ENCODE measurements around the gene SRSF3. TPM values are rescaled to one million over a fixed set of nuclear protein-coding genes. Genes with fewer than 3 reads are reported as not detected.
A peak's percentile ranks its signal among the peaks of the same experiment; 100 is the strongest.

Gene SRSF3
- total and polyA plus RNA-seq, 4 donors = 160 to 197 (median 191) TPM

- Histone ChIP-seq H3K36me3 (ENCODE audit: control insufficient read depth in 1 of 2, insufficient read depth in 2 of 2, low read length in 1 of 2) (peaks cover 0 to 1% of the 10 kb centered on the region in 2 donors), H3K9me3 (ENCODE audit: control insufficient read depth, low read length) (no peaks in the 10 kb centered on the region), H3K4me1 (ENCODE audit: control insufficient read depth in 1 of 2, insufficient read depth in 2 of 2, low read length in 2 of 2) (no peaks in the 10 kb centered on the region), H3K27ac (ENCODE audit: low read depth in 1 of 2, low read length in 2 of 2) (no peak overlapping the region), H3K4me3 (ENCODE audit: low read length in 2 of 2) (no peak overlapping the region), H3K27me3 (ENCODE audit: control insufficient read depth in 1 of 2, insufficient read depth in 2 of 2, low read length in 1 of 2) (no peaks in the 10 kb centered on the region)
- intact Hi-C loops (cut with DNase I) = loop anchor here in 1 of 2 donors (5.0 kb wide), 1 partner anchor 114 kb away; no protein-coding TSS in a partner anchor
- WGBS, 2 donors = 85 to 88% methylated on average over 10 of the region's 10 CpGs
- ATAC-seq (ENCODE audit: low FRiP score) = no peak
- DNase-seq = peak in 1 of 2 donors; percentile 18
Observed at GRCh38 chr6:36618366-36619355, 24.5 kb downstream of the SRSF3 start.

- 92 to 93% methylated on average over 7 of the region's 7 CpGs for WGBS, 2 donors
- DNase-seq (peak in 1 of 2 donors; percentile 44), ATAC-seq (ENCODE audit: low FRiP score) (no peak)
- Histone ChIP-seq H3K27ac (ENCODE audit: low read depth in 1 of 2, low read length in 2 of 2) (no peak overlapping the region), H3K9me3 (ENCODE audit: control insufficient read depth, low read length) (no peaks in the 10 kb centered on the region), H3K4me3 (ENCODE audit: low read length in 2 of 2) (no peak overlapping the region), H3K36me3 (ENCODE audit: control insufficient read depth in 1 of 2, insufficient read depth in 2 of 2, low read length in 1 of 2) (peaks cover 0 to 1% of the 10 kb centered on the region in 2 donors), H3K4me1 (ENCODE audit: control insufficient read depth in 1 of 2, insufficient read depth in 2 of 2, low read length in 2 of 2) (peaks cover 0 to 4% of the 10 kb centered on the region in 2 donors), H3K27me3 (ENCODE audit: control insufficient read depth in 1 of 2, insufficient read depth in 2 of 2, low read length in 1 of 2) (no peaks in the 10 kb centered on the region)
- intact Hi-C loops (cut with DNase I) = loop anchor here (10.0 kb wide), 1 partner anchor 233 kb away; no protein-coding TSS in a partner anchor
Observed at GRCh38 chr6:36621371-36621855, 27.3 kb downstream of the SRSF3 start.

DNA sequence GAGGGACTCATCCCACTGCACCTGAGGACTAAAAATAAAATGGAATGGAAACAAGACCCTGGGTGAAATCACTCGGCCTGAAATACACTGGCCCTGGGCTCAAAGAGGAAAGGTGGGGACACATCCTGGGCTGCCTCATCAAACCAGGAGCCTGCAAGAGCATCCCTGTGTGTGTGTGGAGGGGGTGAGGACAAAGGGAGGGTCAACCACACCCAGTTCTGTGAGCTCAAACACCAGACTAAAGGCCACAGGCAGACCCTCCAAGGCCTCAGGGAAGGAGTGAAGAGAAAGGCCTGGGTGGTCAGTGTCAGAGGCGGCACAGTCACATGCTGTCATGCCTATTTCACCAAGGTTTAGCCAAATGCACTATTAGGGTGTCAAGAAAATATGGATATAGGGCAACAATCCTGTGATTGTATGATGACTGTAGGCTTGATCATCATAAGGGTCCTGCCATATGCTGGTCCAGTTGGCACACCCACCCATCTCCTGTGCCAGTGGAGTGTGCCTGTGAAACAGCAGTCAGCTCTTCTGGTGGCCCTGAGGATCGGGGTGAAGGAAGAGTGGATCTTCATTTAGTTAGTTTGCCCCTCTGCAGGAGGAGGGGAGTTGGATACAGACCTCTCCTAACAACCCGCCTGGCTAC is 28.9 kb downstream of the SRSF3 start:
- Histone ChIP-seq H3K27me3 (ENCODE audit: control insufficient read depth in 1 of 2, insufficient read depth in 2 of 2, low read length in 1 of 2) (no peaks in the 10 kb centered on the region), H3K27ac (ENCODE audit: low read depth in 1 of 2, low read length in 2 of 2) (no peak overlapping the region), H3K36me3 (ENCODE audit: control insufficient read depth in 1 of 2, insufficient read depth in 2 of 2, low read length in 1 of 2) (peaks cover 0 to 1% of the 10 kb centered on the region in 2 donors), H3K4me1 (ENCODE audit: control insufficient read depth in 1 of 2, insufficient read depth in 2 of 2, low read length in 2 of 2) (peaks cover 0 to 4% of the 10 kb centered on the region in 2 donors), H3K9me3 (ENCODE audit: control insufficient read depth, low read length) (no peaks in the 10 kb centered on the region), H3K4me3 (ENCODE audit: low read length in 2 of 2) (no peak overlapping the region)
- intact Hi-C loops (cut with DNase I) = loop anchor here (2.0 to 10.0 kb wide), 3 partner anchors 58 to 232 kb away; no protein-coding TSS in a partner anchor
- 49 to 55% methylated on average over 4 of the region's 4 CpGs for WGBS, 2 donors
- DNase-seq (peak in 1 of 2 donors; percentile 11), ATAC-seq (ENCODE audit: low FRiP score) (no peak)

- H3K4me1 ChIP-seq (ENCODE audit: control insufficient read depth in 1 of 2, insufficient read depth in 2 of 2, low read length in 2 of 2) = peaks cover 0 to 4% of the 10 kb centered on the region in 2 donors
- no peak overlapping the region for H3K27ac ChIP-seq (ENCODE audit: low read depth in 1 of 2, low read length in 2 of 2)
- WGBS, 2 donors = 65 to 67% methylated on average over 18 of the region's 18 CpGs
- no peaks in the 10 kb centered on the region for H3K27me3 ChIP-seq (ENCODE audit: control insufficient read depth in 1 of 2, insufficient read depth in 2 of 2, low read length in 1 of 2)
- no peaks in the 10 kb centered on the region for H3K9me3 ChIP-seq (ENCODE audit: control insufficient read depth, low read length)
- H3K36me3 ChIP-seq (ENCODE audit: control insufficient read depth in 1 of 2, insufficient read depth in 2 of 2, low read length in 1 of 2) = no peaks in the 10 kb centered on the region
- ATAC-seq (ENCODE audit: low FRiP score) = peak; percentile 75
- no peak overlapping the region for H3K4me3 ChIP-seq (ENCODE audit: low read length in 2 of 2)
- intact Hi-C loops (cut with DNase I) = loop anchor here (1.0 to 10.0 kb wide), 4 partner anchors 56 to 231 kb away; no protein-coding TSS in a partner anchor
- DNase-seq = peak; percentile 87 to 94
Observed at GRCh38 chr6:36623547-36624459, 29.6 kb downstream of the SRSF3 start.

GRCh38 chr6:36624461-36625157 is 30.4 kb downstream of the SRSF3 start:
- WGBS, 2 donors = 69 to 73% methylated on average over 11 of the region's 11 CpGs
- DNase-seq (peak in 1 of 2 donors; percentile 39), ATAC-seq (ENCODE audit: low FRiP score) (no peak)
- Histone ChIP-seq H3K36me3 (ENCODE audit: control insufficient read depth in 1 of 2, insufficient read depth in 2 of 2, low read length in 1 of 2) (no peaks in the 10 kb centered on the region), H3K4me1 (ENCODE audit: control insufficient read depth in 1 of 2, insufficient read depth in 2 of 2, low read length in 2 of 2) (peaks cover 3 to 4% of the 10 kb centered on the region in 2 donors), H3K9me3 (ENCODE audit: control insufficient read depth, low read length) (no peaks in the 10 kb centered on the region), H3K27ac (ENCODE audit: low read depth in 1 of 2, low read length in 2 of 2) (peak overlapping the region in 1 of 2 donors; percentile 57), H3K27me3 (ENCODE audit: control insufficient read depth in 1 of 2, insufficient read depth in 2 of 2, low read length in 1 of 2) (no peaks in the 10 kb centered on the region), H3K4me3 (ENCODE audit: low read length in 2 of 2) (no peak overlapping the region)
- intact Hi-C loops (cut with DNase I) = loop anchor here (1.0 to 10.0 kb wide), 2 partner anchors 56 to 230 kb away; no protein-coding TSS in a partner anchor

DNA sequence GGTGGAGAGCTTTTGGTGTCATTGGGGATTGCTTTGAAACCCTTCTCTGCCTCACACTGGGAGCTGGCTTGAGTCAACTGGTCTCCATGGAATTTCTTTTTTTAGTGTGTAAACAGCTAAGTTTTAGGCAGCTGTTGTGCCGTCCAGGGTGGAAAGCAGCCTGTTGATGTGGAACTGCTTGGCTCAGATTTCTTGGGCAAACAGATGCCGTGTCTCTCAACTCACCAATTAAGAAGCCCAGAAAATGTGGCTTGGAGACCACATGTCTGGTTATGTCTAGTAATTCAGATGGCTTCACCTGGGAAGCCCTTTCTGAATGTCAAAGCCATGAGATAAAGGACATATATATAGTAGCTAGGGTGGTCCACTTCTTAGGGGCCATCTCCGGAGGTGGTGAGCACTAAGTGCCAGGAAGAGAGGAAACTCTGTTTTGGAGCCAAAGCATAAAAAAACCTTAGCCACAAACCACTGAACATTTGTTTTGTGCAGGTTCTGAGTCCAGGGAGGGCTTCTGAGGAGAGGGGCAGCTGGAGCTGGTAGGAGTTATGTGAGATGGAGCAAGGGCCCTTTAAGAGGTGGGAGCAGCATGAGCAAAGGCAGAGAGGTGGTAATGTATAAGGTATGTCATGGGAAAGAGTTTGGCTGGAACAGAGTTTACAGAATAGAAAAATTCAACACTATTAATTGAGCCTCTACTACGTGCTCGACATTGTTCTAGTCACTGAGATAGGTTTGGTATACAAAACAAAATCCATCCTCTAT is 31.2 kb downstream of the SRSF3 start:
- intact Hi-C loops (cut with DNase I) = loop anchor here (10.0 kb wide), 1 partner anchor 229 kb away; no protein-coding TSS in a partner anchor
- ATAC-seq (ENCODE audit: low FRiP score) (peak; percentile 44), DNase-seq (peak in 1 of 2 donors; percentile 58)
- Histone ChIP-seq H3K4me3 (ENCODE audit: low read length in 2 of 2) (no peak overlapping the region), H3K4me1 (ENCODE audit: control insufficient read depth in 1 of 2, insufficient read depth in 2 of 2, low read length in 2 of 2) (peaks cover 3 to 4% of the 10 kb centered on the region in 2 donors), H3K36me3 (ENCODE audit: control insufficient read depth in 1 of 2, insufficient read depth in 2 of 2, low read length in 1 of 2) (no peaks in the 10 kb centered on the region), H3K9me3 (ENCODE audit: control insufficient read depth, low read length) (no peaks in the 10 kb centered on the region), H3K27me3 (ENCODE audit: control insufficient read depth in 1 of 2, insufficient read depth in 2 of 2, low read length in 1 of 2) (no peaks in the 10 kb centered on the region), H3K27ac (ENCODE audit: low read depth in 1 of 2, low read length in 2 of 2) (peak overlapping the region in 1 of 2 donors; percentile 76)
- WGBS, 2 donors = 34 to 35% methylated on average over 5 of the region's 5 CpGs

GRCh38 chr6:36626636-36627035 is 32.5 kb downstream of the SRSF3 start:
- Histone ChIP-seq H3K4me1 (ENCODE audit: control insufficient read depth in 1 of 2, insufficient read depth in 2 of 2, low read length in 2 of 2) (peaks cover 3 to 4% of the 10 kb centered on the region in 2 donors), H3K27me3 (ENCODE audit: control insufficient read depth in 1 of 2, insufficient read depth in 2 of 2, low read length in 1 of 2) (no peaks in the 10 kb centered on the region), H3K36me3 (ENCODE audit: control insufficient read depth in 1 of 2, insufficient read depth in 2 of 2, low read length in 1 of 2) (no peaks in the 10 kb centered on the region), H3K27ac (ENCODE audit: low read depth in 1 of 2, low read length in 2 of 2) (peak overlapping the region in 1 of 2 donors; percentile 50), H3K4me3 (ENCODE audit: low read length in 2 of 2) (no peak overlapping the region), H3K9me3 (ENCODE audit: control insufficient read depth, low read length) (no peaks in the 10 kb centered on the region)
- WGBS, 2 donors = 82% methylated on average over 3 of the region's 3 CpGs
- intact Hi-C loops (cut with DNase I) = loop anchor here (10.0 kb wide), 1 partner anchor 228 kb away; no protein-coding TSS in a partner anchor
- ATAC-seq (ENCODE audit: low FRiP score) = no peak
- DNase-seq = peak in 1 of 2 donors; percentile 2

Measured in aorta (tissue), 5 donors.